ENCODE data around the gene NEK4. TPM values are rescaled to one million over a fixed set of nuclear protein-coding genes. Genes with fewer than 3 reads are reported as not detected.
"Not testable (repeated sequence)": the region's sequence is repeated elsewhere in the genome, so short reads cannot be mapped to it uniquely, and the experiment has no call there.

NEK4 gene
- total RNA-seq, 1 donor from 2014 or later: 15.1 TPM

DNA sequence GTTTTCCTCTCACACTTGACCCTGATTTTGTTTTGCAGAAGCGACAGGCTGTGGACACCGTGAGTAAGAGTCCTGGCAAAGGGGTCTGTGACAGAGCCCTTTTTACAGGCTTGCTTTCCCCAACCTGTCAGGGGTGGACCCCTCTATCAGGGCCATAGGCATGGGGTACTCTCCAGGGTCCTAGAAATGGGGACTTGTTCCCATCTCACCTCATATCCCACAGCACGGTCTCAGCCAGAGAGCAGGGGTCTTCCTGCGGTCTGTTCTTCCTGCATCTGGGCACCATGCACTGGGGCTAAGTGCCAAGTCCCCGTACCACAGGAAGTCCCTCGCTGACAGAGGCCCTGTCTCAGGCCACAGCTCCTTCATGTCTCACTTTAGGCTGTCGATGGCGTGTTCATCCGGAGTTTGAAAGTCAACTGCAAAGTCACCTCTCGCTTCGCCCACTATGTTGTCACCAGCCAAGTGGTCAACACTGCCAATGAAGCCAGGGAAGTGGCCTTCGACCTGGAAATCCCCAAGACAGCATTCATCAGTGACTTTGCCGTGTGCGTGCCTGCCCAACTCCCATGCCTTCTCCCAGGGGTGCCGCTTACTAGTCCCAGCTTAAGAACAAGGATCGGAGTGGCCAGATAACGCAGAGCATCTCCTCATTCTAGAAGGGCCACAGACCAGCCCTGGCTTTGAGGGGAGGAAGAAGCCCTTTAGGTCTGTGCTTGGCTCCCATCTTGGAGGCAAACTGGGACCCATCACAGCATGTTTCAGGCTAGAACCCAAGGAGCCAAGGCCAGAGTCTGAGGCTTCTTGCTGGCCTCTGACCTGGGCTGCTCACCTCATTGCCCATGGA, 7.4 kb upstream of the NEK4 start:
- Histone ChIP-seq H3K27me3 (ENCODE audit: insufficient read depth, low read length) (peaks cover 11% of the 10 kb centered on the region), H2AFZ (ENCODE audit: low read depth, low read length) (no peak overlapping the region), H4K20me1 (ENCODE audit: insufficient read depth, low read length) (no peaks in the 10 kb centered on the region), H3K27ac (ENCODE audit: low read depth, low read length) (no peak overlapping the region), H3K9me3 (ENCODE audit: insufficient read depth, low read depth, low read length) (no peaks in the 10 kb centered on the region), H3K36me3 (ENCODE audit: insufficient read depth, low read length) (no peaks in the 10 kb centered on the region), H3K4me2 (ENCODE audit: low read length) (no peak overlapping the region), H3K4me3 (ENCODE audit: insufficient read depth, low read depth, low read length) (no peak overlapping the region), H3K9ac (ENCODE audit: low read length) (no peak overlapping the region), H3K79me2 (ENCODE audit: insufficient read depth, low read length) (no peaks in the 10 kb centered on the region), H3K4me1 (ENCODE audit: insufficient read depth, low read length) (no peaks in the 10 kb centered on the region)
- no peak for DNase-seq (ENCODE audit: low read depth)
- no peak overlapping the region for H3K27ac Mint-ChIP-seq (ENCODE audit: unreplicated experiment)
- no peaks in the 10 kb centered on the region for H3K9me3 Mint-ChIP-seq (ENCODE audit: unreplicated experiment)
- no peak for FAIRE-seq
- H3K36me3 Mint-ChIP-seq (ENCODE audit: low read depth, unreplicated experiment): no peaks in the 10 kb centered on the region
- TF ChIP-seq, protein P1, sequence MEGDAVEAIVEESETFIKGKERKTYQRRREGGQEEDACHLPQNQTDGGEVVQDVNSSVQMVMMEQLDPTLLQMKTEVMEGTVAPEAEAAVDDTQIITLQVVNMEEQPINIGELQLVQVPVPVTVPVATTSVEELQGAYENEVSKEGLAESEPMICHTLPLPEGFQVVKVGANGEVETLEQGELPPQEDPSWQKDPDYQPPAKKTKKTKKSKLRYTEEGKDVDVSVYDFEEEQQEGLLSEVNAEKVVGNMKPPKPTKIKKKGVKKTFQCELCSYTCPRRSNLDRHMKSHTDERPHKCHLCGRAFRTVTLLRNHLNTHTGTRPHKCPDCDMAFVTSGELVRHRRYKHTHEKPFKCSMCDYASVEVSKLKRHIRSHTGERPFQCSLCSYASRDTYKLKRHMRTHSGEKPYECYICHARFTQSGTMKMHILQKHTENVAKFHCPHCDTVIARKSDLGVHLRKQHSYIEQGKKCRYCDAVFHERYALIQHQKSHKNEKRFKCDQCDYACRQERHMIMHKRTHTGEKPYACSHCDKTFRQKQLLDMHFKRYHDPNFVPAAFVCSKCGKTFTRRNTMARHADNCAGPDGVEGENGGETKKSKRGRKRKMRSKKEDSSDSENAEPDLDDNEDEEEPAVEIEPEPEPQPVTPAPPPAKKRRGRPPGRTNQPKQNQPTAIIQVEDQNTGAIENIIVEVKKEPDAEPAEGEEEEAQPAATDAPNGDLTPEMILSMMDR (IDR thresholded peaks at IDR 0.05; ENCODE audit: insufficient read depth, low read depth, low read length): no peak
- TF ChIP-seq EZH2 (IDR thresholded peaks at IDR 0.05; ENCODE audit: insufficient read depth, low read length): no peak
- H3K4me1 Mint-ChIP-seq (ENCODE audit: low read depth, unreplicated experiment): no peaks in the 10 kb centered on the region
- peaks cover 54% of the 10 kb centered on the region for H3K27me3 Mint-ChIP-seq (ENCODE audit: low read depth, unreplicated experiment)
- no peak overlapping the region for H3K4me3 Mint-ChIP-seq (ENCODE audit: unreplicated experiment)

DNA sequence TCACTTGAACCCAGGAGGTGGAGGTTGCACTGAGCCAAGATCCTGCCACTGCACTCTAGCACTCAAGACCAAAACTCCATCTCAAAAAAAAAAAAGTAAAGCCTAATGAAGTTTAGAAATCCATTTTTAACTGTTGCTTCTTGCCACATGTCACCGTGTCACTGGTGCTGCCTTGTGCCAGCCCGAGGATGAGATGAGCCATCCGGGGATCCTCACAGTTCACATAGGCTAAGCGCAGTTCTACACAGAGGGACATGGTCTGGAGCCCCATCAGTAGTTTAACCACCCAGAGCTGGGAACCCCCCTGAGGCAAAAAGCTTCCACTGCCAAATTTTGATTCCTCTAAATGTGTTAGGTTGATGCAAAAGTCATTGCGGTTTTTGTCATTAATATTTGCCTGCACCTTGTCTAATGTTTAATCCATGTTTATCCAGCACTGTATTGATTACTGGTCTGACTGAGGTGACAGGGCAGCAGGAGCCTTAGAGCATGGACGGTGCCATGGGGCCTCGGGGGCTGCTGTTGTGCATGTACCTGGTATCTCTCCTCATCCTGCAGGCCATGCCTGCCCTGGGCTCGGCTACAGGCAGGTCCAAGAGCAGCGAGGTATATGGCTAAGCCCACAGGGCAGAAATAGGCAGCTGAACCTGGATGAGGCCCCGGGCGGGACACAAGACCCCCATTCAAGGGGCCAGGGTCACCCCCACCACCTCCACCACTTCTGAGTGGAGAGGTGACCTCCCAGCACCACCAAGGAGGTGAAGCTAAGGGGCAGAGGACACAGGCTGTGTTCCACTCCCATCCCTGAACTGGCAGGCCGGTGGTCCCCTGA, 6.6 kb upstream of the NEK4 start, which contains the start of gene ITIH1:
TSS of gene ITIH1 (plus strand) at position 473 of the 832 bp plus-strand sequence. CDS start at position 490, 17 bp downstream.
- Mint-ChIP-seq H3K36me3 (ENCODE audit: low read depth, unreplicated experiment) (no peaks in the 10 kb centered on the region), H3K27me3 (ENCODE audit: low read depth, unreplicated experiment) (peaks cover 46% of the 10 kb centered on the region), H3K9me3 (ENCODE audit: unreplicated experiment) (no peaks in the 10 kb centered on the region), H3K4me3 (ENCODE audit: unreplicated experiment) (no peak within 1 kb of the TSS), H3K27ac (ENCODE audit: unreplicated experiment) (no peak within 1 kb of the TSS), H3K4me1 (ENCODE audit: low read depth, unreplicated experiment) (no peaks in the 10 kb centered on the region)
- no peaks in the 10 kb centered on the region for H4K20me1 ChIP-seq (ENCODE audit: insufficient read depth, low read length)
- no peak for DNase-seq (ENCODE audit: low read depth)
- H3K4me3 ChIP-seq (ENCODE audit: insufficient read depth, low read depth, low read length): no peak within 1 kb of the TSS
- no peaks in the 10 kb centered on the region for H3K4me1 ChIP-seq (ENCODE audit: insufficient read depth, low read length)
- H3K9me3 ChIP-seq (ENCODE audit: insufficient read depth, low read depth, low read length): no peaks in the 10 kb centered on the region
- no peak within 1 kb of the TSS for H3K27ac ChIP-seq (ENCODE audit: low read depth, low read length)
- H3K4me2 ChIP-seq (ENCODE audit: low read length): no peak within 1 kb of the TSS
- H3K9ac ChIP-seq (ENCODE audit: low read length): no peak within 1 kb of the TSS
- no peaks in the 10 kb centered on the region for H3K36me3 ChIP-seq (ENCODE audit: insufficient read depth, low read length)
- H2AFZ ChIP-seq (ENCODE audit: low read depth, low read length): no peak within 1 kb of the TSS
- peaks cover 8% of the 10 kb centered on the region for H3K27me3 ChIP-seq (ENCODE audit: insufficient read depth, low read length)
- TF ChIP-seq, protein P1 (IDR thresholded peaks at IDR 0.05; ENCODE audit: insufficient read depth, low read depth, low read length): no peak
- no peak for TF ChIP-seq EZH2 (IDR thresholded peaks at IDR 0.05; ENCODE audit: insufficient read depth, low read length)
- no peaks in the 10 kb centered on the region for H3K79me2 ChIP-seq (ENCODE audit: insufficient read depth, low read length)
- FAIRE-seq: no peak

DNA sequence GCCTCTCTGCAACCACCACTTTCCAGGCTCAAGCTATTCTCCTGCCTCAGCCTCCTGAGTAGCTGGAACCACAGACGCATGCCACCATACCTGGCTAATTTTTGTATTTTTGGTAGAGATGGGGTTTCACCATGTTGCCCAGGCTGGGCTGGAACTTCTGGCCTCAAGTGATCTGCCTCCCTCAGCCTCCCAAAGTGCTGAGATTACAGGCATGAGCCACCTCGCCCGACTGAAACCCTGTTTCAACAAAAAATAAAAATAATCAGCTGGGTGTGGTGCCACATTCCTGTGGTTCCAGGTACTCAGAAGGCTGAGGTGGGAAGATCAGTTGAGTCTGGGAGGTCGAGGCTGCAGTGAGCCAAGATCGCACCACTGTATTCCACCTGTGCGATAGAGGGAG, 5.7 kb upstream of the NEK4 start:
- H3K4me3 ChIP-seq (ENCODE audit: insufficient read depth, low read depth, low read length); H3K27ac ChIP-seq (ENCODE audit: low read depth, low read length); H3K9ac ChIP-seq (ENCODE audit: low read length); H3K79me2 ChIP-seq (ENCODE audit: insufficient read depth, low read length); H3K4me2 ChIP-seq (ENCODE audit: low read length); H3K9me3 ChIP-seq (ENCODE audit: insufficient read depth, low read depth, low read length); H2AFZ ChIP-seq (ENCODE audit: low read depth, low read length); H3K9me3 Mint-ChIP-seq (ENCODE audit: unreplicated experiment); FAIRE-seq; H3K4me1 ChIP-seq (ENCODE audit: insufficient read depth, low read length); H3K4me3 Mint-ChIP-seq (ENCODE audit: unreplicated experiment); H3K27me3 ChIP-seq (ENCODE audit: insufficient read depth, low read length); H3K4me1 Mint-ChIP-seq (ENCODE audit: low read depth, unreplicated experiment); H3K36me3 ChIP-seq (ENCODE audit: insufficient read depth, low read length); DNase-seq (ENCODE audit: low read depth); H4K20me1 ChIP-seq (ENCODE audit: insufficient read depth, low read length); H3K27ac Mint-ChIP-seq (ENCODE audit: unreplicated experiment); H3K36me3 Mint-ChIP-seq (ENCODE audit: low read depth, unreplicated experiment): not testable (repeated sequence)
- H3K27me3 Mint-ChIP-seq (ENCODE audit: low read depth, unreplicated experiment): peaks cover 38% of the 10 kb centered on the region

Measured in astrocyte (in vitro differentiated cells and primary cell).